HT1080 (cell line): ENCODE data around the gene MAST2. TPM values are rescaled to one million over a fixed set of nuclear protein-coding genes. Genes with fewer than 3 reads are reported as not detected.

Source experiments
- DNase-seq: peaks from one replicate; pipeline ENCODE4 v3.0.0-alpha.2; 2015; ENCODE audit warnings: low read depth
- total RNA-seq: library from RNA; depleted of rRNA; stranded (reverse); fragments of >200 nt; shearing (Covaris generic); gene quantifications from 2 replicates; pipeline ENCODE4 v1.2.3, GENCODE V29; 2014

Gene MAST2
- total RNA-seq, 1 experiment from 2014 or later: 19.3 TPM

DNA sequence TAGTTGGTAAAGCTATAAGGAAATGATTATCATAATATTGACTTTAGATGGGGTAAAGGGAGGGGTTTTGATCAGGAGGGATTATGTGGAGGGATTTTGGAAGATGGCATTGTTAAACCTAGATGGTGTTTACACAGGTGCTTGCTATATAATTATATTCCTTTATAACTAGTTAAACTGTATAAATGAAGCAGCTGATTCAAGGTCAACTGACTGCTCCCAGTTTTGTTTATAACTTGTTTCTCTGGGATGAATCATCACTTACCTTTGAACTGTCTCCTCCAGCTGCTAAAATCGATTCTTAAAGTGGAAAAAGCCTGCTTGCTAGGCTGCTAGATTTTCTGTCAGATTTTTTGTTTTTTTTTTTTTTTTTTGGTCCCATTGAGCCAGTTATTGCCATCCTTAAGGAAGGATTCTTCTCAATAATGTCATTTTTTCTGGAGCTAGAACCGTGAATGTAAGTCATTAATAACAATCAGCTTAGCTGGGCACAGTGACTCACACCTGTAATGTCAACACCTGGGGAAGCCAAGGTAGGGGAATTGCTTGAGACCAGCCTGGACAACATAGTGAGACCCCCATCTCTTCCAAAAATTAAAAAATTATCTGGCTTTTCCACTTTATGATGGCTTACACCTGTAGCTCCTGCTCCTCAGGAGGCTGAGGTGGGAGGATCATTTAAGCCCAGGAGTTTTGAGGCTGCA is 175.8 kb downstream of the MAST2 start:
- DNase-seq: no peak

DNA sequence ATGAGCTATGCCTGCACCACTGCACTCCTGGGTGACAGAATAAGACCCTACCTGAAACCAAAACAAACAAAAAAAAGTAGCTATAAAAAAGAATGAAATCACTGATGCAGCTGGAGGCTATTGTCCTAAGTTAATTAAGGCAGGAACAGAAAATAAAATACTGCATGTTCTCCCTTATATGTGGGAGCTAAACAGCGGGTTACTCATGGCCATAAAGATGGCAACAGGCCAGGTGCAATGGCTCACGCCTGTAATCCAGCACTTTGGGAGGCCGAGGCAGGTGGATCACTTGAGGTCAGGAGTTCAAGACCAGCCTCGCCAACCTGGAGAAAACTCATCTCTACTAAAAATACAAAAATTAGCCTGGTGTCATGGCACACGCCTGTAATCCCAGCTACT is 176.4 kb downstream of the MAST2 start:
- DNase-seq: no peak

DNA sequence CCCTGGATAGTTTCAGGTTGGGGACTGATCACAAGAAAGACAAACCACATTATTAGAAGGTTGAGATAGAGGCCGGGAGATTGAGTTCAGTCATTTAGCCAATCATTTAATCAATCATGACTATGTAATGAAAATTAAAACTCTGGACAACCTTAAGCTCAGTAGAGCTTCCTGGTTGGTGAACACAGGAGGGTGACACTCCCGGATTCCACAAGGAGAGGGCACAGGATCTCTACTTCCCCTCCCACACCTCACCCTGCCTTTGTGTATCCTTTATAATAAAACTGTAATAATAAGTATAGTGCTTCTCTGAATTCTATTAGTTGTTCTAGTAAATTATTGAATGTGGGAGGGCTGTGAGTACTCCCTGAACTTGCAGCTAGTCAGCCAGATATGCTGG is 178.9 kb downstream of the MAST2 start:
- DNase-seq: no peak

DNA sequence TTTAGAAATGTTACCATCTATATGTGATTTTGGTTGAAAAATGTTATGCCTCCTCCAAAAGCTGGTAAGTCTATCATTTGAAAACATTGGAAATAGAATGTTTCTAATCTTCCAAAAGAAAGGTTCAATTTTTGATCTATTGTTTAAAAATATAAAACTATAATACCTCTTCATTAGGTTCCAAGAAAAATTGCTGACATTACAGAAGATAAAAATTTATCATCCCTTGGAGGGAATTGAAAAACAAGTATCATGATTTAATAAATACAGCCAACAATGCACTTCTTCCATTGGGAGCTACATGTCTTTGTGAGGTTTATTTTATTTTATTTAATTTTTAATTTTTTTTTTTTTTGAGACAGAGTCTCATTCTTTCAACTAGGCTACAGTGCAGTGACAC is 180.6 kb downstream of the MAST2 start:
- DNase-seq: no peak

DNA sequence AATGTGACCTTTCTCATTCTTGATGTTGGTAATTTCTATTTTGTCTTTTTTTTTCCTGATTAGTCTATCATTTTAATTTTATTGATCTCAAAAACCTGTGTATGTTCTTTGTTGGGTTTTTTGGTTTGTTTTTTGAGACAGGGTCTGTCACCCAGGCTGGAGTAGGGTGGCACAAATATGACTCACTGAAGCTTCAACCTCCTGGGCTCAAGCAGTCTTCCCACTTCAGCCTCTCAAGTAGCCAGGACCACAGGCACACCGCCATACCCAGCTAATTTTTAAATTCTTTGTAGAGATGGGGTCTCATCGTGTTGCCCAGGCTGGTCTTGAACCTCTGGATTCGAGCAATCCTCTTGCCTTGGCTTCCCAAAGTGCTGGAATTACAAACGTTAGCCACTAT is 183.8 kb downstream of the MAST2 start:
- DNase-seq: no peak

DNA sequence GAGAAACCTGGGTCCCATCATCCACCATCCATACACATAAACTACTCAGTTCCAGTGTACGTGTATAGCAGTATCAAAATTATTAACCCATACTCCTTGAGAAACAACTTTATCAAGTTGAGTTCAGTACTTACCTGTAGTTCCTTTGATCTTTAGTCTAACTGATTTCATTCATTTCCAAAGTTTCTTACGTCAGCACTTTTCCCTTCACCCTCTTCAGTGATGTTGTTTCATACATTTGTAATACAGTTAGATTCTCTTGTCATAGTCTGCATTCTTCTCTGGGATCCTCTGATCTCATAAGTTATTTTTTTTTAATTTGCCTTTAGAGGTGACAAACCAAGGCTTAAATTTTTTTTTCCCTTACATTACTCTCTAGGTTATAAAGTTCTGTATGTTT is 185.8 kb downstream of the MAST2 start:
- no peak for DNase-seq

DNA sequence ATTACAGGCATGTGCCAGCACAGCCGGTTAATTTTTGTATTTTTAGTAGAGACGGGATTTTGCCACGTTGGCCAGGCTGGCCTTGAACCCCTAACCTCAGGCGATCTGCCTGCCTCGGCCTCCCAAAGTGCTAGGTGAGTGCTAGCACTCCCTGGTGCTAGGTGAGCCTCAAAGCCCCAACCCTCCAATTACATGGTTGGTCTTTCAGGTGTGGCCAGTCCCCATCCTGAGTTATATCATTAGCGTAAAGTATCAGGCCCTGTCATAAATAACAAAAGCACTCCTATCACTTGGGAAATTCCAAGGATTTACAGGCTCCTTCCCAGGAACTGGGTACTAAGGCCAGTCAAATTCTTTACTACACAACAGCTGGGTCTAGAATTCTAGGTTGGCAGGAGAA is 191.0 kb downstream of the MAST2 start:
- no peak for DNase-seq

DNA sequence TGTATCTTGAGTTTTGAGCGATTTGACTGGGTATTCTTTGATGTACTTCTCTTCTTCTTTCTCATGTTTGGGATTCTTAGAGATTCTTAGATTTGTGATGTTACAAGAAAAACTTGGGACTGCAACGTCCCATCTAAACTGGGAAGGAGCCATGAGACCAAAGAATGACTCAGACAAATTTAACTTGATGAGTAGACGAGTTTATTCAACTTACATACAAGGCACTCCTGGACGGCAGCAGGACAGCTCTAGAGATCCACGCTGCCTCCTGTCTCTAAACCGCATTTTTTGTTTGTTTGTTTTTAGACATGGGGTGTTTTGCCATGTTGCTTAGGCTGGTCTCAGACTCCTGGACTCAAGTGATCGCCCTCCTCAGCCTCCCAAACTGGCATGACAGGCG is 191.9 kb downstream of the MAST2 start:
- peak; percentile 36 for DNase-seq

DNA sequence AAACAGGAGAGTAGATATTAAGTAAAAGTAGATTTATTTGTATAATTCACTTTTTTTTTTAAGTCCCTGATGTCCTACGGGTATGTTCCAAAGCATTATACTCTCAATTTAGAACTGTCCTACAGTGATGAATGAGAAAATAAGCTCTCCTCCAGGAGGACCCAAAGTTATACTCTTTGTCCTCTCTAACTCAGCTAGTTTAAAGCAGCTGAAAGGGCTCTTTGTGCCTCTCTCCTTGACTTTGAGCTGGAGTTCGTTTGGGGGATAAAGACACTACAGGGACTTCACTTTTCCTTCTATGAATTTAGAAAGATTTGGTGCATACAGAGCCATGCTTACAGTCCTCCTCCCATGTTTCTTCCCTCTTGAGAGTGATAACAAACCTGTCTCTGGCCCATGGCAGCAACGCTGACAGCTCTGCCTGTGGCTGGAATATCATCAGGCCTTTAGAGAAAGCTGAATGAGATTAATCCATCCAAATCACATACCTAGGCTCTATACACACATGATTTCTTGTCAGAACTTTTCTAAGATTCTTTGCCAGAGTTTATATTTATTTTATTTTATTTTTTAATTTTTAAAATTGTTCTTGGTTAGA is 194.7 kb downstream of the MAST2 start:
- no peak for DNase-seq

DNA sequence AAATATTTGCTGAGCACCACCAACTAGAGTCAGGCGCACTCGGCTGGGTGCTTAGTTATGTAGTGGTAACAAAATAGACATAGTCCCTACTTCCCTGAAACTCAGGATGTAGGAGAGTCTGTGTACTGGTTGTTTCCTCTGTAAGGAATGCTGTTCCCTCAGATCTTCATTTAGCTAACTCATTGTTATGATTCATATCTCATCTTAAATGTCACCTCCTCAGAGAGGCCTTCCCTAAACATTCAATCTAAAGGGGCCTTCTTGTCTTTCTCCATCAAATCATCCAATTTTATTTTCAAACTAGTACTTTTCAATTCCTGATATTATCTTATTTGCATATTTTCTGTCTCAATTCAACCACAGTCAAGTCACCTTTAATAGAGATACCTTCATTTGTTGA is 196.1 kb downstream of the MAST2 start:
- DNase-seq: no peak

DNA sequence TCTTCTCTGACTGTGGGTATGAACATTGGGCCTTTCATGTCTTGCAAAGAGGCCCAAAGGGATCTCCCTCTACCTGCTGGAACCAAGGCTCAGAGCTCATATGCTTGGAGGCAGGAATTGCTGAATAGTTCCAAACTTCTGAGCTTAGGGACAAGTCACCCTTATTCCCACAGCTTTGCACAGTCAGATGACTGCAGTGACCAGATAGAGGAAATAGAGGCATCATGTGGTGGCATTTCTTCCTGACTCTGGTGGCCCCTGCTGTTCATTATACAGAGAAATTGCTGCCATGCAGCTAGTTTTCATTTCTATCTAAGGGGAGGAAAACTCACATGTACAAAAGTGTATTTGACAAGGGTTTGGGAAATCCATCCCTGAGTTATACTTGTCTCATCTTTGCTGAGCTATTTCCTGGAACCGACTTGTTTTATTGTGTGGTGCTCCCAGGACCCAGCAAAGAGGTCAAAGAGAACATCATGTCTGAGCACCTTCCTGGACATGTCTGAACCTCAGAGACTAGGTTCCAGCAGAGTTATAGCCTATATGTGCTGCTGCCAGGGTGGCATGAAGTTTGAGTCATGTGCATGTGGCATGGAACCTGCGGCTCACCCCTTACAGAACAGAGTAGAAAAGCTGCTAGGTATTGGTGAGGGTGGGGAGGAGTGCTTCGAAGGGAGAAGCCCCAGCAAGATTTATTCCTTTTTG is 197.8 kb downstream of the MAST2 start:
- DNase-seq: no peak

DNA sequence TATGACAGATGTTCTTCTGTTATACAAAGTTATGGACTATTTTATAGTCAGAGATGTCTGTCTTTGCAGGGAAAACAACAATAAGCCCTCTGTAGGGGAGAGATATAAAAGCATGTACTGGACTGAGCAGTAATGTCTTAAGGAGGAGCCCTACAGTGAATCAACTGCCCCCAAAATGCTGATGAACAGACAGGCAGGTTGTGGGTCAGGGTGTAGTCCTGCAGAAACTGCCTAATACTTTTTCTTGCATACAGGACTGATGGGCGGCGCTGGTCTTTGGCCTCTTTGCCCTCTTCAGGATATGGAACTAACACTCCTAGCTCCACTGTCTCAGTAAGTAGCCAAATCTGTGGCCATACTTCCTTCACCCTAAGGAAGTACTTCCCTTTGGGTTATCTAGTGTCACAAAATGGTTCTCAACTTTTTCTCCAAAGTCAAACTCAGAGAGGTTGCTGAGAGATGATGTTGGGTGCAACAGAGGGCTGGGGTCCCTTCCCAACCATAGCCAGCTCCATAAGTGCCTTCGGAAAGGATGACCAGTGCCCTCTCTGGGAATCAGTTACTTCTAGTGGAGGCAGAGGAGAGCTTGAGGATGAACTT is 199.2 kb downstream of the MAST2 start:
- no peak for DNase-seq

DNA sequence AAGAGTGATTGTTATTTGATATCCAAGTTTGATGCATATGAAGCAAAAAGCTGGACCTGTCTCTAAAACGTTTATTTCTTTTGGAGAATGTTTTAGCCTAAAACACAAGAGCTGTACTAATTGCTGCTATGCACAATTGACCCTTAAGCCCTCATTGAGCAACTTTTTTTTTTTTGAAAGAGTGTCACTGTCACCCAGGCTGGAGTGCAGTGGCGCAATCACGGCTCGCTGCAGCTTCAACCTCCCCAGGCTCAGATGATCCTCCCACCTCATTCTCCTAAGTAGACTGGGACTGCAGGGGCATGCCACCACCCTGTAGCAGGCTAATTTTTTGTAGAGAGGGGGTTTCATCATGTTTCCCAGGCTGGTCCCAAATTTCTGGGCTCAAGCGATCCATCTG is 199.9 kb downstream of the MAST2 start:
- DNase-seq: no peak

DNA sequence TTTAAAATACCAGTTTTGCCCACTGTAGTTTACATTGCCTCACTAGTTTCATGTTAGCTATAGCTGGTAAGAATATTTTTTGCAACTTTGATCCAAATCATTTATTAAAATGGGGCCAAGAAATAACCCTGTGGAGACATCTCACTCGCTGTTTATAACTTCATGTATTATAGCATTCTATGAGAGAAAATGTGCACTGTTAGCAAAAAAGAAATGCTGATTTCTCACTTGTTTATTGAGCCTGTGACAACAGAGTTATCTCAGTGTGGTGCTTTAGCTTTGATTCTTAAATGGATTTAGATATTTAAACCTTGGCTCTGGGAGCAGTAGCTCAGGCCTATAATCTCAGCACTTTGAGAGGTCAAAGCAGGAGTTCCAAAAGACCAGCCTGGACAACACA is 201.1 kb downstream of the MAST2 start:
- no peak for DNase-seq

DNA sequence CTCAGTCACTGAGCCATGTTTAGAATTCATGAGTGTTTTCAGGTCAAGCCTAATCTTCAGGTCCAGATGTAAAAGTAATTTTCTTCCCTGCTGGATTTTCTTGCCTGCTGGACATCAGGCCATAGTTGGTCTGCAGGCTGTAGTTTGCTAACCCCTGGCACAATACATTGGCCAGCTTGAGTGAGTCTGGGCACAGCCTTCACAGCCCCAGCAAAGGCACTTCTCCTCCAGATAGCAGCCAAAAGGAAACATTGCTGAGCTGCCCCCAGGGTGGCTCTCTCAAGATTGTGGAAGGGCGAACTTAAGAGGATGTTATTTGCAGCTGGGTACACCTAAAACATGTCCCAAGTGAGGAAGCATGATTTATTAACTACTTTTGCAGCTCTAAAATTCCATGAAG is 202.2 kb downstream of the MAST2 start:
- DNase-seq: no peak

DNA sequence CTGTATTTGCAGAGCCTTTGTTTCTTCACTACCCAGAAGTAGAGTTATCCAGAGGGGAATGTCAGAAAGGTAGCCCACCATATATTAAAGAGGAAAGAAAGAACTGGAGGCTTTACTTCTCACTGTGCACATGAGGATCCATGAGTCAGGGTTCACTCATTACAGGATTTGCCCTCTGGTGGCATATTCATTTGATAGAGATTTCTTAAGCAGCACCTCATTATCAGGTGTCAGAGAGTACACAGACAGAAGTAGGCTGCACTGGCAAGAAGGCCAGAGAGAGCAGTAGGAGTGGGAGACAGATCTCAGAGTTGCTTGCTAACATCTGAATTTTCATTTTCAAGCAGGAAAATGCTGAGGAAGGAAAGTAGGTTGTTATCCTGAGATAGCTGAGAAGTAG is 205.2 kb downstream of the MAST2 start:
- no peak for DNase-seq

DNA sequence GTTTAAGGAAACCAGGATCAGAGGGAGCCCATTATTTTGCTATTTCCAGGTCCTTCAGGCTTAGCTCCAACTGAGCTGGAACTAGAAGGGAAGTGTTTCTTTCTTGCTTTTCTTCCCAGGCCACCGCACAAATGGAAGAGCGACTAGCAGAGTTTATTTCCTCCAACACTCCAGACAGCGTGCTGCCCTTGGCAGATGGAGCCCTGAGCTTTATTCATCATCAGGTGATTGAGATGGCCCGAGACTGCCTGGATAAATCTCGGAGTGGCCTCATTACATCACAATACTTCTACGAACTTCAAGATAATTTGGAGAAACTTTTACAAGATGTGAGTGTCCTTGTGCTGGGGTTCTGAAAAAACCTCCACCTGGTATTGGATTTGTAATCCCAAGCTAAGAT is 207.2 kb downstream of the MAST2 start:
- no peak for DNase-seq

DNA sequence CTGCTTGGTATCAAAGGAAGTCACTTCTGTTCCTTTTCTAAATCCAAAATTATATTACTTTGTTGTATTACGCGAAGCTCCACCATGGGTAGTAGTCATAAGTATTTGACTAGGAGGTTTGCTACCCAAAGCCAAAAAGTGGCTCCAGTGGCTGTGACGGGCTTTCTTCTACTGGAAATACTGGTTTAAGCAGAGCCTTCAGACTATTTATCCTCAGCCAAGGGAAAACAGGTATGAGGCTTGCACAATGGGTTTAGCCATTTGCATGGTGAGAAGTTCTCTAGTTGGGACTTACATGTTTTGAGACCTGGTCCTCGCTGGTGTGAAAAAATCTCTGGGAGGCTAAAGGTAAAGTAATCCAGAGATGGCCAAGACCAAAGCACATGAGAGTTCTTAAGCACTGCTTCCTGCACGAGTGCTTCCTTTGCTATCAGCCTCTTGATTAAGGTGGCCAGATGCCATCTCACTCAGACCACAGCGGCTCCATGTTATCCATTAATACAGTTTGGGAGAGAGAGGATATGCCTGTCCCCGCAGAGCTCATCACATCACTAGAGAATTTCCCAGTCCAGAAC is 207.8 kb downstream of the MAST2 start:
- DNase-seq: no peak

DNA sequence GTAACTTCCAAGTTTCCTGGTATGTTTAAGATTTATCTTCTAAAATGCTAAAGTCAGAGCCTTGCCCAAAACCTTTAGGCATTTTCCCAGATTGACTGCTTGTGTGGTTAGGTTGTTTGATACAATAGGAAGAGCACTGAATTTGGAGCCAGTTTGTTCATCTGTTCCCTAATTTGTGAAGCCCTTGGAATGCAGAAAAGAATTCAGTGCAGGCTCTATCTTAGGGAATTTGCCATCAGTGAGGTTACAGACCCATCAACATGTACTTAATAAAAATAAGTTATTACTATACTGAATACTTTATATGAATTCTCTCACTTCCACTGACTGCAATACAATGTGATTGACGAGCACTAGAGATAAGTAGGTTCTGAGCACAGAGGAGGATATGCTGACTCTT is 208.8 kb downstream of the MAST2 start:
- no peak for DNase-seq

DNA sequence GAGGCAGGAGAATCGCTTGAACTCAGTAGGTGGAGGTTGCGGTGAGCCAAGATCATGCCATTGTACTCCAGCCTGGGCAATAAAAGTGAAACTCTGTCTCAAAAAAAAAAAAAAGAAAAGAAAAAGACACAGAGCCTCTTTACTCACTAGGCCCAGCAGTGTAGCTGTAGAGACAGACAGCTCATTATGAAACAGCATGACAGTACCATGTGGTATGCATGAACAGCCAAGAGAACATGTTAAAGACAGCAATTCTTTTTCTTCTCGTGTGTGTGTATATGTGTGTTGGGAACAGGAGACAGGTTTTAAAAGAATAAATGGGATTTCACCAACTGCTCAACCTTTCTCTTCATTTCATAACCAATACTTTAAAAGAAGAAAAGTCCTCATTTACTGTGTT is 210.2 kb downstream of the MAST2 start:
- DNase-seq: no peak

DNA sequence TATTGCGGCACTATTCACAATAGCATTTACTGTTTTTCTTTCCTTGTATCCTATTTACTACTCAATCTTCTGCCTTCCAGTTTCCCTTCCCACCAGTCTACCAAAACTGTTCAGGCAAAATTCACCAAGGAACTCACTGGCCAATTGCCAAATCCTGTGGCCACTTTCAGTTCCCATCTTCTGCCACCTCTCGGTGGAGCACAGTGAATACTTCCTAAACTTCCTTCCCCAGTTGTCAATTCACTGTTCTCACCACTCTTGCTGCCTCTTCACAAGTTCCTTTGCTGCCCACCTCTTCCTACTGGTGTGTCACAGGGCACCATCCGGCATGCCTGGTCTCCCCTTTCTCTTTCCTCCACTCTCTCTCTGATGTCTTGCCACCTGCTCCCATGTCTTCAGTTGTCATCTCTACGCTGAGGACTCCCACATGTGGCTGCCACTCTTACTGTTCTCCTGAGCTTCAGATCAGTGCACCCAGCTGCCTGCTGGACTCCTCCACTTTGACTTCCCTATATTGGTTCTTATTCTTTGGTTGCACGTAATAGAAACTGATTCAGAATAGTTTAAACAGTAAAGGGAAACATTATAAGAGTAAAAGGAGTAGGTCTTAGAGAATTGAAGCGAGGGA is 214.6 kb downstream of the MAST2 start:
- no peak for DNase-seq

DNA sequence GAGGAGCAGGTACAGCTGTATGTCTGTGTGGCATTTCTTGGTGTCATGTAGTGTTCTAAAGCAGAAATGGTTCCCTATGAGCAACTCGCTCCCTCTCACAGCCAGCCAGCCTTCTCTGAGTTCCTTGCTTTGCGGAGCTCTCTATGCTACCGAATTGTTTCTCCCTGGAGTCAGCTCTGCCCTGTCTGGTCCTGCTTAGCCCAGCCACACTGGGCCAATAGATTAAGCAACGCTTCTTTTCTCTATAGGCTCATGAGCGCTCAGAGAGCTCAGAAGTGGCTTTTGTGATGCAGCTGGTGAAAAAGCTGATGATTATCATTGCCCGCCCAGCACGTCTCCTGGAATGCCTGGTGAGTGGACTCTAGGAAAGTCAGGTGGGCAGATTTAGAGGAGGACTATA is 215.9 kb downstream of the MAST2 start:
- no peak for DNase-seq
